ENCODE data around the gene AGBL4.

Gene AGBL4

GRCh38 chr1:48908606-48909005 is 1115.1 kb downstream of the AGBL4 start:
- DNase-seq (ENCODE audit: low read depth in 2 of 3, low spot score in 2 of 3): no peak

GRCh38 chr1:48906729-48907128 is 1117.0 kb downstream of the AGBL4 start:
- no peak for DNase-seq (ENCODE audit: low read depth in 2 of 3, low spot score in 2 of 3)

GRCh38 chr1:48906164-48906563 is 1117.6 kb downstream of the AGBL4 start:
- no peak for DNase-seq (ENCODE audit: low read depth in 2 of 3, low spot score in 2 of 3)

- DNase-seq (ENCODE audit: low read depth in 2 of 3, low spot score in 2 of 3): no peak
Measured at GRCh38 chr1:48903291-48903690, 1120.5 kb downstream of the AGBL4 start.

- no peak for DNase-seq (ENCODE audit: low read depth in 2 of 3, low spot score in 2 of 3)
Measured at GRCh38 chr1:48898894-48899293, 1124.9 kb downstream of the AGBL4 start.

- DNase-seq (ENCODE audit: low read depth in 2 of 3, low spot score in 2 of 3): no peak
Measured at GRCh38 chr1:48889615-48890014, 1134.1 kb downstream of the AGBL4 start.

GRCh38 chr1:48889082-48889481 is 1134.7 kb downstream of the AGBL4 start:
- DNase-seq (ENCODE audit: low read depth in 2 of 3, low spot score in 2 of 3): no peak

GRCh38 chr1:48887796-48888195 is 1136.0 kb downstream of the AGBL4 start:
- DNase-seq (ENCODE audit: low read depth in 2 of 3, low spot score in 2 of 3): no peak

GRCh38 chr1:48882020-48882419 is 1141.7 kb downstream of the AGBL4 start:
- DNase-seq (ENCODE audit: low read depth in 2 of 3, low spot score in 2 of 3): no peak

- DNase-seq (ENCODE audit: low read depth in 2 of 3, low spot score in 2 of 3): no peak
Measured at GRCh38 chr1:48878191-48878940, 1145.4 kb downstream of the AGBL4 start.

- no peak for DNase-seq (ENCODE audit: low read depth in 2 of 3, low spot score in 2 of 3)
Measured at GRCh38 chr1:48876330-48876785, 1147.4 kb downstream of the AGBL4 start.

- no peak for DNase-seq (ENCODE audit: low read depth in 2 of 3, low spot score in 2 of 3)
Measured at GRCh38 chr1:48875552-48876329, 1148.0 kb downstream of the AGBL4 start.

GRCh38 chr1:48873944-48874343 is 1149.8 kb downstream of the AGBL4 start:
- DNase-seq (ENCODE audit: low read depth in 2 of 3, low spot score in 2 of 3): no peak

- no peak for DNase-seq (ENCODE audit: low read depth in 2 of 3, low spot score in 2 of 3)
Measured at GRCh38 chr1:48870596-48870995, 1153.2 kb downstream of the AGBL4 start.

- DNase-seq (ENCODE audit: low read depth in 2 of 3, low spot score in 2 of 3): no peak
Measured at GRCh38 chr1:48869116-48869893, 1154.4 kb downstream of the AGBL4 start.

GRCh38 chr1:48864913-48865312 is 1158.8 kb downstream of the AGBL4 start:
- DNase-seq (ENCODE audit: low read depth in 2 of 3, low spot score in 2 of 3): no peak

GRCh38 chr1:48859456-48859855 is 1164.3 kb downstream of the AGBL4 start:
- DNase-seq (ENCODE audit: low read depth in 2 of 3, low spot score in 2 of 3): no peak

GRCh38 chr1:48858200-48858920 is 1165.4 kb downstream of the AGBL4 start:
- DNase-seq (ENCODE audit: low read depth in 2 of 3, low spot score in 2 of 3): no peak

- no peak for DNase-seq (ENCODE audit: low read depth in 2 of 3, low spot score in 2 of 3)
Measured at GRCh38 chr1:48853006-48853405, 1170.7 kb downstream of the AGBL4 start.

- no peak for DNase-seq (ENCODE audit: low read depth in 2 of 3, low spot score in 2 of 3)
Measured at GRCh38 chr1:48851638-48852037, 1172.1 kb downstream of the AGBL4 start.

GRCh38 chr1:48848035-48848434 is 1175.7 kb downstream of the AGBL4 start:
- no peak for DNase-seq (ENCODE audit: low read depth in 2 of 3, low spot score in 2 of 3)

All from activated CD8-positive, alpha-beta memory T cell treated with anti-CD3 and anti-CD28 coated beads for 48 hours (primary cell).